ENCODE measurements around the gene KAZN. TPM values are rescaled to one million over a fixed set of nuclear protein-coding genes. Genes with fewer than 3 reads are reported as not detected.

Gene KAZN
- total RNA-seq, 1 experiment from 2014 or later, result 15.6 TPM

DNA sequence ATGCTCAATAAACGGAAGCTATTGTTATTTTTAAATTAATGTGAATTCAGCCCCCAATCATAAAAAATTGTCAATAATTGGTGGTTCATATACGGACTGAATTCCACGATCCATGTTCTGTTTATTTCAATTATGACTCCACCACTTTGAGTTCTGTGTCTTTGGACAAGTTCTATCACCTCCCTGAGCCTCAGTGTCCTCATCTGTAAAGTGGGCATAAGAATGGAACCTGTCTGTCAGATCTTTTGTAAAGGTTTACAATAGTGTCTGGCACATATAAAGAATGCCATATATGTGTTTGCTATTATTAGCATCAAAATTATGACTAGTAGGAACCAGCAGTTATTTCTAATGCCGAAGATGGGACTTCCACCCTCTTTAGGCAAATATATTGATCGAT is 183.3 kb downstream of the KAZN start:
- H3K4me2 ChIP-seq, result no peak overlapping the region

DNA sequence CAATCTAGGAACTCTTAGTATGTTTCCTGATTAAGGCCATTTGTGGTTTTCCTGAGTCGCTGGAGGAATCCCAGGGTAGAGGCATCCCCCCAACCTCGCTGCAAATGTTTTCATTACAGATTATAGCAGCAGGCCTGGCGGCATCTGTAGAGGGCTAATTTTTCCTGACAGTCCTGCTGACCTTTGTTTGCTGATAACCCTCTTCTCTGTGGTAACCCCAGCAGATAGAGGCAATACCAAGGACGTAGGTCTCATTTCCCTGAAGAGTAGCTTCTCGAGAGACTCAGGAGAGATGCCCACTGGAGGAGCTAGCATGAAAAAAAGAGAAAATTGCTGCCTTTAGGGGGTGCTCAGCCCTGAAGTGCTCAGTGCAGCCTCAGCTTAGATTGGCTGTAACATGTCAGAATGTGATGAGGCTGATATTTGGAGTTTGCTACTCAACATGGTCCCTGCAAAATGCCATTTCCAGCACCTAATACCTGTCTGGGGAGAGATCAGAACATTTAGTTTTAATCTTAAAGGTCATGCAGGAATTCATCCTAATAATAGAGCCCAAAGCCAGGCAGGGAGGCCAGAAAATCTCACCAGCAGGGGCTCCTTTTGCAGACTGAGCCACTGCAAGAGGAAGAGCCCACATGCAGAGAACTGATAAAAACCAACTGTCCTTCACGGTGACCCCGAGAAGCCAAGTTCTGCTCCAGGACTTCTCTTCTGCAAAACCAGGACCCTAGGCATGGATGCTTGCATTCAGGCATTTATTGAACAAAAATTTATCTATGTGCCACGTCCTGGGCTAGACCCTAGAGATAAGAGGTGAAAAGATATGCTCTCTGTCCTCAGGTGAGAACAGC is 184.5 kb downstream of the KAZN start:
- POLR2A ChIA-PET (ENCODE audit: unreplicated experiment), result no interaction called here
- no TSS peak for BruUV-seq (replicated peaks)

More for the DNA sequence above, 183.3 kb downstream of the KAZN start:
- no peaks in the 10 kb centered on the region for H4K20me1 ChIP-seq (ENCODE audit: insufficient read depth)
- no peaks in the 10 kb centered on the region for H3F3A ChIP-seq (ENCODE audit: insufficient read depth, low read depth)
- TF ChIP-seq, protein P1, sequence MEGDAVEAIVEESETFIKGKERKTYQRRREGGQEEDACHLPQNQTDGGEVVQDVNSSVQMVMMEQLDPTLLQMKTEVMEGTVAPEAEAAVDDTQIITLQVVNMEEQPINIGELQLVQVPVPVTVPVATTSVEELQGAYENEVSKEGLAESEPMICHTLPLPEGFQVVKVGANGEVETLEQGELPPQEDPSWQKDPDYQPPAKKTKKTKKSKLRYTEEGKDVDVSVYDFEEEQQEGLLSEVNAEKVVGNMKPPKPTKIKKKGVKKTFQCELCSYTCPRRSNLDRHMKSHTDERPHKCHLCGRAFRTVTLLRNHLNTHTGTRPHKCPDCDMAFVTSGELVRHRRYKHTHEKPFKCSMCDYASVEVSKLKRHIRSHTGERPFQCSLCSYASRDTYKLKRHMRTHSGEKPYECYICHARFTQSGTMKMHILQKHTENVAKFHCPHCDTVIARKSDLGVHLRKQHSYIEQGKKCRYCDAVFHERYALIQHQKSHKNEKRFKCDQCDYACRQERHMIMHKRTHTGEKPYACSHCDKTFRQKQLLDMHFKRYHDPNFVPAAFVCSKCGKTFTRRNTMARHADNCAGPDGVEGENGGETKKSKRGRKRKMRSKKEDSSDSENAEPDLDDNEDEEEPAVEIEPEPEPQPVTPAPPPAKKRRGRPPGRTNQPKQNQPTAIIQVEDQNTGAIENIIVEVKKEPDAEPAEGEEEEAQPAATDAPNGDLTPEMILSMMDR (conservative IDR thresholded peaks at IDR 0.05), result no peak
- TF ChIP-seq EZH2 (IDR thresholded peaks at IDR 0.05; ENCODE audit: low read depth), result no peak
- no peaks in the 10 kb centered on the region for H3K4me1 ChIP-seq (replicated peaks; ENCODE audit: insufficient read depth)
- H3K4me3 ChIP-seq, result no peak overlapping the region
- no peaks in the 10 kb centered on the region for H3K9me2 ChIP-seq (ENCODE audit: insufficient read depth)
- BruUV-seq (replicated peaks), result no TSS peak
- H3K9me3 ChIP-seq (ENCODE audit: insufficient read depth, low read depth), result no peaks in the 10 kb centered on the region
- H3K36me3 ChIP-seq (ENCODE audit: low read depth), result no peaks in the 10 kb centered on the region
- intact Hi-C loops (cut with micrococcal nuclease; ENCODE audit: unreplicated experiment), result no loop called here
- H3K27me3 ChIP-seq (ENCODE audit: insufficient read depth, low read depth), result peaks cover 7% of the 10 kb centered on the region; the same call in 1 of the 2 replicates
- no peak overlapping the region for H2AFZ ChIP-seq
- no peaks in the 10 kb centered on the region for H3K79me2 ChIP-seq (ENCODE audit: low read depth)
- DNase-seq, result no peak
- no peak overlapping the region for H3K27ac ChIP-seq
- CTCF ChIA-PET, result no interaction called here
- POLR2A ChIA-PET (ENCODE audit: unreplicated experiment), result no interaction called here

DNA sequence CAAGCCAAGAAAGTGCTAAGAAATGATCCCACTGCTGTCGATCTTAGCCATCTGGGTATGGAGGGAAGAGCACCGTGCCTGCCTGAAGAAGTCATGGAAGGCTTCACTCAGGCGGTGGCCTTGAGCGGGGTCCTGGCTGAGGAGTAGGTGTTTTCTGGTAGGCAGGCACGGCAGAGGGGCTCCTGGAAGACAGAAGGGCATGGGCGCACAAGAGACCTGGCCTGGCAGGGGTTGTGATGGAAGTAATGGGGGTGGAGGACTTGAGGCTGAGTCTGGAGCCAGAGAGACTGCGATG is 185.1 kb downstream of the KAZN start:
- H3K9me2 ChIP-seq (ENCODE audit: insufficient read depth), result no peaks in the 10 kb centered on the region
- H2AFZ ChIP-seq, result no peak overlapping the region
- no peak overlapping the region for H3K4me2 ChIP-seq

More for the DNA sequence above, 184.5 kb downstream of the KAZN start:
- Histone ChIP-seq H3K36me3 (ENCODE audit: low read depth) (no peaks in the 10 kb centered on the region), H3K27me3 (ENCODE audit: insufficient read depth, low read depth) (peaks cover 8% of the 10 kb centered on the region; the same call in 1 of the 2 replicates), H3K79me2 (ENCODE audit: low read depth) (no peaks in the 10 kb centered on the region), H3K4me3 (no peak overlapping the region), H4K20me1 (ENCODE audit: insufficient read depth) (no peaks in the 10 kb centered on the region), H3F3A (ENCODE audit: insufficient read depth, low read depth) (no peaks in the 10 kb centered on the region), H2AFZ (no peak overlapping the region), H3K9me3 (ENCODE audit: insufficient read depth, low read depth) (no peaks in the 10 kb centered on the region), H3K27ac (no peak overlapping the region), H3K4me2 (no peak overlapping the region), H3K4me1 (replicated peaks; ENCODE audit: insufficient read depth) (no peaks in the 10 kb centered on the region), H3K9me2 (ENCODE audit: insufficient read depth) (no peaks in the 10 kb centered on the region)
- CTCF ChIA-PET, result no interaction called here
- DNase-seq, result no peak
- TF ChIP-seq EZH2 (IDR thresholded peaks at IDR 0.05; ENCODE audit: low read depth), result no peak
- TF ChIP-seq, protein P1 (conservative IDR thresholded peaks at IDR 0.05), result no peak
- intact Hi-C loops (cut with micrococcal nuclease; ENCODE audit: unreplicated experiment), result no loop called here

More for the DNA sequence above, 185.1 kb downstream of the KAZN start:
- ChIA-PET POLR2A (ENCODE audit: unreplicated experiment) (no interaction called here), CTCF (no interaction called here)
- Histone ChIP-seq H3K36me3 (ENCODE audit: low read depth) (no peaks in the 10 kb centered on the region), H3K27ac (no peak overlapping the region), H3F3A (ENCODE audit: insufficient read depth, low read depth) (no peaks in the 10 kb centered on the region), H3K4me3 (no peak overlapping the region), H3K4me1 (replicated peaks; ENCODE audit: insufficient read depth) (no peaks in the 10 kb centered on the region), H3K27me3 (ENCODE audit: insufficient read depth, low read depth) (peaks cover 8% of the 10 kb centered on the region; the same call in 1 of the 2 replicates), H3K9me3 (ENCODE audit: insufficient read depth, low read depth) (no peaks in the 10 kb centered on the region), H3K79me2 (ENCODE audit: low read depth) (no peaks in the 10 kb centered on the region), H4K20me1 (ENCODE audit: insufficient read depth) (no peaks in the 10 kb centered on the region)
- intact Hi-C loops (cut with micrococcal nuclease; ENCODE audit: unreplicated experiment), result no loop called here
- DNase-seq, result no peak
- no TSS peak for BruUV-seq (replicated peaks)
- no peak for TF ChIP-seq EZH2 (IDR thresholded peaks at IDR 0.05; ENCODE audit: low read depth)
